Mammary epithelial cell (primary cell): ENCODE data around the gene CMTM1.

ENCODE experiments used
- EZH2 ChIP-seq: IDR thresholded peaks from 2 replicates; pipeline ENCODE4 v1.6.1; 2012; ENCODE audit warnings: low read length, inconsistent platforms, borderline replicate concordance
- TF ChIP-seq, protein P1 (sequence below), 2 donors: IDR thresholded peaks in 1 of 2; conservative IDR thresholded peaks in 1 of 2; 2 replicates each; pipeline ENCODE4 v1.5.1; 2011 to 2012; ENCODE audit warnings: inconsistent platforms in 2 of 2, low read length in 2 of 2, mild to moderate bottlenecking in 2 of 2, control low read depth in 1 of 2, low read depth in 1 of 2; ENCODE audit not compliant: insufficient read depth in 1 of 2; ENCODE audit errors: extremely low read depth in 1 of 2

DNA sequence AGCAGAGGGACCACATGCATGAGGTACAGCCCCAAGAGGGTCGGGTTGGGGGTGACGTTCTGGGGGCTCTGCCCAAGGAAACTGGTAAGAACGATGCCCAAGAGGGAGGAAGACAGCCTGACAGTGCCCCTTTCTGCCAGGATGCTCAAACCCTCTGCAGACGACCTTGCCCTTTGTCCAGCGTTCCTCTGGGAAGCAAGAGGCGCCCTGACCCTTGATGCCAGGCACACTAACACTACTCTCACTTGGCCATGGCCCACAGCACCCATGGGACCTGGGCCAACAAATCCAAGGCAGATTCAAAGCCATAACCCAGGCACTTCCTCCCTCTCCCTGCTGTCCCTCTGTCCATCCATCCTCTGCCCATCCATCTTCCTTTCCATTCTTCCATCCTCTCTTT is 36.8 kb upstream of the CMTM1 start:
- TF ChIP-seq, protein P1, sequence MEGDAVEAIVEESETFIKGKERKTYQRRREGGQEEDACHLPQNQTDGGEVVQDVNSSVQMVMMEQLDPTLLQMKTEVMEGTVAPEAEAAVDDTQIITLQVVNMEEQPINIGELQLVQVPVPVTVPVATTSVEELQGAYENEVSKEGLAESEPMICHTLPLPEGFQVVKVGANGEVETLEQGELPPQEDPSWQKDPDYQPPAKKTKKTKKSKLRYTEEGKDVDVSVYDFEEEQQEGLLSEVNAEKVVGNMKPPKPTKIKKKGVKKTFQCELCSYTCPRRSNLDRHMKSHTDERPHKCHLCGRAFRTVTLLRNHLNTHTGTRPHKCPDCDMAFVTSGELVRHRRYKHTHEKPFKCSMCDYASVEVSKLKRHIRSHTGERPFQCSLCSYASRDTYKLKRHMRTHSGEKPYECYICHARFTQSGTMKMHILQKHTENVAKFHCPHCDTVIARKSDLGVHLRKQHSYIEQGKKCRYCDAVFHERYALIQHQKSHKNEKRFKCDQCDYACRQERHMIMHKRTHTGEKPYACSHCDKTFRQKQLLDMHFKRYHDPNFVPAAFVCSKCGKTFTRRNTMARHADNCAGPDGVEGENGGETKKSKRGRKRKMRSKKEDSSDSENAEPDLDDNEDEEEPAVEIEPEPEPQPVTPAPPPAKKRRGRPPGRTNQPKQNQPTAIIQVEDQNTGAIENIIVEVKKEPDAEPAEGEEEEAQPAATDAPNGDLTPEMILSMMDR (conservative IDR thresholded peaks at IDR 0.05 in 1 of 2, IDR thresholded peaks at IDR 0.05 in 1 of 2; ENCODE audit: extremely low read depth in 1 of 2, insufficient read depth in 1 of 2, low read depth in 1 of 2, low read length in 2 of 2) = no peak
- TF ChIP-seq EZH2 = no peak
